H9 (cell line): ENCODE data around the gene ZNF714. TPM values are rescaled to one million over a fixed set of nuclear protein-coding genes. Genes with fewer than 3 reads are reported as not detected.

ENCODE experiments used
- DNase-seq: peaks from one replicate; pipeline ENCODE4 v3.0.0-alpha.2; 2017
- H2AFZ ChIP-seq: one replicate; pipeline ENCODE4 v1.6.1; 2013; ENCODE audit warnings: mild to moderate bottlenecking, low read length, control low read depth, moderate library complexity
- H2AK5ac ChIP-seq: 2 replicates; pipeline ENCODE4 v1.6.1; 2013; ENCODE audit warnings: low read length, control low read depth, mixed read lengths; ENCODE audit not compliant: insufficient read length
- H2BK120ac ChIP-seq: one replicate; pipeline ENCODE4 v1.6.1; 2013; ENCODE audit warnings: low read depth, mild to moderate bottlenecking, low read length, control low read depth, inconsistent platforms; ENCODE audit not compliant: poor library complexity, severe bottlenecking
- H2BK12ac ChIP-seq: 2 replicates; pipeline ENCODE4 v1.6.1; 2013; ENCODE audit warnings: low read length, control low read depth, mixed read lengths, low read depth; ENCODE audit not compliant: insufficient read length
- H2BK15ac ChIP-seq: 2 replicates; pipeline ENCODE4 v1.6.1; 2013; ENCODE audit warnings: low read depth, low read length, control low read depth
- H2BK20ac ChIP-seq: one replicate; pipeline ENCODE4 v1.6.1; 2013; ENCODE audit warnings: low read depth, mild to moderate bottlenecking, low read length, control low read depth, inconsistent platforms; ENCODE audit not compliant: poor library complexity, severe bottlenecking
- H2BK5ac ChIP-seq: 2 replicates; pipeline ENCODE4 v1.6.1; 2013; ENCODE audit warnings: low read length, control low read depth, mixed read lengths; ENCODE audit not compliant: insufficient read length
- H3K14ac ChIP-seq: 2 replicates; pipeline ENCODE4 v1.6.1; 2013; ENCODE audit warnings: low read length, control low read depth; ENCODE audit not compliant: insufficient read depth
- H3K18ac ChIP-seq: 2 replicates; pipeline ENCODE4 v1.6.1; 2013; ENCODE audit warnings: low read depth, mild to moderate bottlenecking, mixed read lengths, low read length, control low read depth; ENCODE audit not compliant: insufficient read length
- H3K23ac ChIP-seq: 2 replicates; pipeline ENCODE4 v1.6.1; 2013; ENCODE audit warnings: low read length, control low read depth, mixed read lengths, low read depth; ENCODE audit not compliant: insufficient read length
- H3K23me2 ChIP-seq: 2 replicates; pipeline ENCODE4 v1.6.1; 2013; ENCODE audit warnings: low read depth, mild to moderate bottlenecking, mixed read lengths, low read length, control low read depth; ENCODE audit not compliant: insufficient read length, poor library complexity, severe bottlenecking
- H3K27ac ChIP-seq: 2 replicates; pipeline ENCODE4 v1.5.1; 2013; ENCODE audit warnings: low read length, control low read depth, mixed read lengths, low read depth; ENCODE audit not compliant: insufficient read length
- H3K27me3 ChIP-seq: 2 replicates; pipeline ENCODE4 v1.6.1; 2013; ENCODE audit warnings: low read length, control low read depth, inconsistent platforms; ENCODE audit not compliant: insufficient read depth
- H3K4ac ChIP-seq: 2 replicates; pipeline ENCODE4 v1.6.1; 2013; ENCODE audit warnings: low read depth, mild to moderate bottlenecking, control low read depth, inconsistent platforms, low read length, moderate library complexity
- H3K4me1 ChIP-seq: 2 replicates; pipeline ENCODE4 v1.6.1; 2013; ENCODE audit warnings: low read length, control low read depth, inconsistent platforms; ENCODE audit not compliant: insufficient read depth
- H3K4me2 ChIP-seq: 2 replicates; pipeline ENCODE4 v1.6.1; 2013; ENCODE audit warnings: low read length, control low read depth, mixed read lengths; ENCODE audit not compliant: insufficient read length, insufficient read depth
- H3K56ac ChIP-seq: 2 replicates; pipeline ENCODE4 v1.6.1; 2013; ENCODE audit warnings: low read depth, mild to moderate bottlenecking, mixed read lengths, low read length, control low read depth; ENCODE audit not compliant: insufficient read length
- H3K79me1 ChIP-seq: 2 replicates; pipeline ENCODE4 v1.6.1; 2013; ENCODE audit warnings: low read depth, mild to moderate bottlenecking, moderate library complexity, low read length, control low read depth, inconsistent platforms; ENCODE audit not compliant: insufficient read depth, poor library complexity, severe bottlenecking
- H3K79me2 ChIP-seq: 2 replicates; pipeline ENCODE4 v1.6.1; 2013; ENCODE audit warnings: low read length, control low read depth, inconsistent platforms; ENCODE audit not compliant: insufficient read depth
- H3K9ac ChIP-seq: 2 replicates; pipeline ENCODE4 v1.6.1; 2013; ENCODE audit warnings: low read length, control low read depth, mixed read lengths; ENCODE audit not compliant: insufficient read length; ENCODE audit errors: extremely low read depth
- H3K9me3 ChIP-seq: one replicate; pipeline ENCODE4 v1.6.1; 2013; ENCODE audit warnings: low read depth, low read length, inconsistent platforms; ENCODE audit not compliant: control insufficient read depth
- H3T11ph ChIP-seq: one replicate; pipeline ENCODE4 v1.6.1; 2013; ENCODE audit warnings: mild to moderate bottlenecking, low read length, control low read depth, inconsistent platforms
- H4K20me1 ChIP-seq: one replicate; pipeline ENCODE4 v1.6.1; 2013; ENCODE audit not compliant: control insufficient read depth, insufficient read length, insufficient read depth
- H4K5ac ChIP-seq: 2 replicates; pipeline ENCODE4 v1.6.1; 2013; ENCODE audit warnings: low read depth, mild to moderate bottlenecking, mixed read lengths, low read length, control low read depth; ENCODE audit not compliant: insufficient read length
- H4K8ac ChIP-seq: replicated peaks from 2 replicates; pipeline ENCODE4 v1.6.1; 2013; ENCODE audit warnings: low read length, control low read depth, mixed read lengths, low read depth; ENCODE audit not compliant: insufficient read length
- H4K91ac ChIP-seq: 2 replicates; pipeline ENCODE4 v1.6.1; 2013; ENCODE audit warnings: low read depth, mild to moderate bottlenecking, moderate library complexity, mixed read lengths, low read length, control low read depth; ENCODE audit not compliant: insufficient read length
- H3K27ac Mint-ChIP-seq, 3 experiments: 2 replicates in 2 of 3; 3 replicates in 1 of 3; pipeline ENCODE4 v1.8.0; 2020 to 2021; ENCODE audit warnings: mixed read lengths in 3 of 3, mild to moderate bottlenecking in 1 of 3, moderate library complexity in 1 of 3
- H3K27me3 Mint-ChIP-seq: 2 replicates; pipeline ENCODE4 v1.8.0; 2021; ENCODE audit warnings: low read depth, mild to moderate bottlenecking, moderate library complexity, mixed read lengths
- H3K36me3 Mint-ChIP-seq, 3 experiments: 2 replicates in 2 of 3; 3 replicates in 1 of 3; pipeline ENCODE4 v1.8.0; 2020 to 2021; ENCODE audit warnings: low read depth in 3 of 3, mixed read lengths in 3 of 3; ENCODE audit not compliant: insufficient read depth in 1 of 3
- H3K4me1 Mint-ChIP-seq, 2 experiments: 2 replicates each; pipeline ENCODE4 v1.8.0; 2020; ENCODE audit warnings: mixed read lengths in 2 of 2
- H3K4me3 Mint-ChIP-seq, 2 experiments: 2 replicates in 1 of 2; 3 replicates in 1 of 2; pipeline ENCODE4 v1.8.0; 2020 to 2021; ENCODE audit warnings: mild to moderate bottlenecking in 2 of 2, mixed read lengths in 2 of 2, moderate library complexity in 1 of 2
- H3K9me3 Mint-ChIP-seq, 2 experiments: 2 replicates in 1 of 2; 3 replicates in 1 of 2; pipeline ENCODE4 v1.8.0; 2020; ENCODE audit warnings: mild to moderate bottlenecking in 2 of 2, mixed read lengths in 2 of 2, moderate library complexity in 1 of 2
- CTCF ChIP-seq: fragments of 200-600 bp; sonication (generic); conservative IDR thresholded peaks from 3 replicates; pipeline ENCODE4 v1.8.0; 2021; ENCODE audit warnings: antibody characterized with exemption, mild to moderate bottlenecking
- WGBS: extraction: QIAGEN DNeasy Blood & Tissue Kit; methylation state at CpG from one replicate; pipeline ENCODE4 v1.1.7; 2013; ENCODE audit warnings: missing lambda C conversion rate, low lambda C conversion rate, mixed read lengths; ENCODE audit not compliant: insufficient read length; ENCODE audit errors: extremely low coverage; 5-methylcytosine and 5-hydroxymethylcytosine counted together
- total RNA-seq: library from RNA; stranded (reverse); gene quantifications from 2 replicates; pipeline ENCODE4 v1.2.1, GENCODE V29; 2021

ZNF714 gene
- total RNA-seq, 1 experiment from 2014 or later, result 53.9 TPM

- no peak overlapping the region; a peak in 1 of 5 replicates for H3K4me3 Mint-ChIP-seq
These were observed 67.9 kb downstream of the ZNF714 start for GRCh38 chr19:21149877-21150276.

More at GRCh38 chr19:21149877-21150276, 67.9 kb downstream of the ZNF714 start:
- Histone ChIP-seq H3K4me2 (no peak overlapping the region), H3K14ac (no peak overlapping the region), H4K8ac (no peak overlapping the region), H2AFZ (no peak overlapping the region), H2BK5ac (no peak overlapping the region), H3K79me2 (peaks cover 1% of the 10 kb centered on the region; the same call in 1 of the 2 replicates), H2BK120ac (no peak overlapping the region), H3K4me1 (no peaks in the 10 kb centered on the region), H3T11ph (no peak overlapping the region), H3K23ac (no peak overlapping the region), H3K18ac (no peak overlapping the region), H3K79me1 (peaks cover 2% of the 10 kb centered on the region), H3K27ac (no peak overlapping the region), H3K4ac (no peak overlapping the region), H3K23me2 (no peaks in the 10 kb centered on the region), H3K56ac (no peak overlapping the region), H2BK20ac (no peak overlapping the region), H3K9ac (no peak overlapping the region), H4K91ac (no peak overlapping the region), H3K27me3 (no peaks in the 10 kb centered on the region), H4K20me1 (no peaks in the 10 kb centered on the region), H4K5ac (no peak overlapping the region), H2BK15ac (no peak overlapping the region), H2BK12ac (no peak overlapping the region), H2AK5ac (no peak overlapping the region), H3K9me3 (peaks cover 16% of the 10 kb centered on the region)
- Mint-ChIP-seq H3K36me3 (peaks cover 92 to 94% (median 92%) of the 10 kb centered on the region in 3 experiments), H3K9me3 (peaks cover 39 to 48% of the 10 kb centered on the region in 2 experiments; a peak in 4 of 5 replicates), H3K27me3 (no peaks in the 10 kb centered on the region), H3K27ac (no peak overlapping the region; a peak in 1 of 7 replicates), H3K4me1 (peaks cover 7 to 9% of the 10 kb centered on the region in 2 experiments)
- no peak for DNase-seq
- WGBS, result no CpG with 5 or more reads among the region's 6 CpGs
- TF ChIP-seq CTCF, result no peak
